Activated naive CD4-positive, alpha-beta T cell treated with anti-CD3 and anti-CD28 coated beads, Interleukin-2, amount 50 U/mL, for 24 hours (primary cell): ENCODE results near the gene ZSCAN9.

Source experiments
- H3K27ac Mint-ChIP-seq: one replicate; pipeline ENCODE4 v1.8.0; 2021; ENCODE audit warnings: mild to moderate bottlenecking, mixed read lengths
- H3K27me3 Mint-ChIP-seq: one replicate; pipeline ENCODE4 v1.8.0; 2021; ENCODE audit warnings: mixed read lengths
- H3K36me3 Mint-ChIP-seq: one replicate; pipeline ENCODE4 v1.8.0; 2021; ENCODE audit warnings: mixed read lengths
- H3K4me1 Mint-ChIP-seq: one replicate; pipeline ENCODE4 v1.8.0; 2021; ENCODE audit warnings: mixed read lengths
- H3K4me3 Mint-ChIP-seq: one replicate; pipeline ENCODE4 v1.8.0; 2021; ENCODE audit warnings: mild to moderate bottlenecking, mixed read lengths
- H3K9me3 Mint-ChIP-seq: one replicate; pipeline ENCODE4 v1.8.0; 2021; ENCODE audit warnings: mixed read lengths

Gene ZSCAN9

DNA sequence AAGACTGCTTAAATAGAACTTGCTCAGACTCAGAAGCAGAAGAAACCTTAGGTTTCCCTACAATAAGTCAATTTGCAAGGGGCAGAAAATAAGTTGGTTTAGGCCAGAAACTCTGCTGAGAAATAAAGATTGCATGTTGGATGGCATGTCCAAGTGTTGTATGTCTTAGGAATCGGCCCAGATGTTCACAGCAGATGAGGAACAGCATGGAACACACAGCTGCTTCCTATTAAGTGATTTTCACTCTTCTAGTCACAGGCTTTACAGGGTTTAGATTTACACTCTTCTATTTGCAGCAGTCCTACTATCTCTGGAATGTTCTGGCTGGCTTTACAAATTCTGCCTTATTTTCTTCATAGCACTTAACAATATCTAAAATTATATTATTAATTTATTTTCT, 23.8 kb downstream of the ZSCAN9 start:
- H3K4me3 Mint-ChIP-seq = no peak overlapping the region
- peaks cover 49% of the 10 kb centered on the region for H3K4me1 Mint-ChIP-seq
- H3K9me3 Mint-ChIP-seq = no peaks in the 10 kb centered on the region
- H3K27ac Mint-ChIP-seq = no peak overlapping the region
- H3K36me3 Mint-ChIP-seq = peaks cover 29% of the 10 kb centered on the region
- H3K27me3 Mint-ChIP-seq = no peaks in the 10 kb centered on the region

DNA sequence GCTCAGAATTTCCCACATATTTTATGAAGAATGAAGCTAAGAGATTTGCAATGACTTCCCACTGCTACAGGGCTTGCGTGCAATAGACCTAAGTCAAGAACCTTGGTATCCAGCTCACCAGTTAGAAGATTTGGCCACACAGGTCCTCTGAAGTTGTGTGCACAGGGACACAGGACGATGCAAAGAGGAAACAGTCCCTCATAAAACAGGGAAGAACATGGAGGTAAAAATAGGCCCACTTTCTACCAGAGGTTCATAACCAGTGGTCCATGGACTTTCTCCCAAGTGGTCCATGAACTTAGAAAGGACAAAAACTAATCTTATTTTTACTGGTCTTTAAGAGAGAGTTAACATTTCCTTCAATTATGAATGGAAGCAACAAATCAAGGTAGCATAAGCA, 25.7 kb downstream of the ZSCAN9 start:
- Mint-ChIP-seq H3K27ac (no peak overlapping the region), H3K27me3 (no peaks in the 10 kb centered on the region), H3K36me3 (peaks cover 20% of the 10 kb centered on the region), H3K4me3 (peak overlapping the region; percentile 67), H3K9me3 (no peaks in the 10 kb centered on the region), H3K4me1 (peaks cover 47% of the 10 kb centered on the region)

DNA sequence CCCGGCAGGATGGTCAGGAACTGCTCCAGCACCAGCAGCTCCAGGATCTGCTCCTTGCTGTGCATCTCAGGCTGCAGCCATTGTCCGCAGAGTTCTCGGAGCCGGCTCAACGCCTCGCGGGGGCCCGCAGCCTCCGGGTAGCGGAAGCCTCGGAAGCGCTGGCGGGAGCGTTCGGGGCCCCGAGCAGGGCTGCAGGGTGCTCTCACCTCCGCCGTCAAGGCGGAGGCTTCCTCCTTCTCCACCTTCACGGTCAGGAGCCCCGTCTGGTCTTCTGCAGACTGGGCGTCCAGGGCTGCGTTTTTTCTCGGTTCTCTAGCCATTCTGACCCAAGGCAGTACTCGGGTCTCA, 26.6 kb downstream of the ZSCAN9 start:
- H3K36me3 Mint-ChIP-seq = peaks cover 16% of the 10 kb centered on the region
- H3K4me1 Mint-ChIP-seq = peaks cover 45% of the 10 kb centered on the region
- peak overlapping the region; percentile 95 for H3K27ac Mint-ChIP-seq
- H3K9me3 Mint-ChIP-seq = no peaks in the 10 kb centered on the region
- no peaks in the 10 kb centered on the region for H3K27me3 Mint-ChIP-seq
- peak overlapping the region; percentile 98 for H3K4me3 Mint-ChIP-seq

DNA sequence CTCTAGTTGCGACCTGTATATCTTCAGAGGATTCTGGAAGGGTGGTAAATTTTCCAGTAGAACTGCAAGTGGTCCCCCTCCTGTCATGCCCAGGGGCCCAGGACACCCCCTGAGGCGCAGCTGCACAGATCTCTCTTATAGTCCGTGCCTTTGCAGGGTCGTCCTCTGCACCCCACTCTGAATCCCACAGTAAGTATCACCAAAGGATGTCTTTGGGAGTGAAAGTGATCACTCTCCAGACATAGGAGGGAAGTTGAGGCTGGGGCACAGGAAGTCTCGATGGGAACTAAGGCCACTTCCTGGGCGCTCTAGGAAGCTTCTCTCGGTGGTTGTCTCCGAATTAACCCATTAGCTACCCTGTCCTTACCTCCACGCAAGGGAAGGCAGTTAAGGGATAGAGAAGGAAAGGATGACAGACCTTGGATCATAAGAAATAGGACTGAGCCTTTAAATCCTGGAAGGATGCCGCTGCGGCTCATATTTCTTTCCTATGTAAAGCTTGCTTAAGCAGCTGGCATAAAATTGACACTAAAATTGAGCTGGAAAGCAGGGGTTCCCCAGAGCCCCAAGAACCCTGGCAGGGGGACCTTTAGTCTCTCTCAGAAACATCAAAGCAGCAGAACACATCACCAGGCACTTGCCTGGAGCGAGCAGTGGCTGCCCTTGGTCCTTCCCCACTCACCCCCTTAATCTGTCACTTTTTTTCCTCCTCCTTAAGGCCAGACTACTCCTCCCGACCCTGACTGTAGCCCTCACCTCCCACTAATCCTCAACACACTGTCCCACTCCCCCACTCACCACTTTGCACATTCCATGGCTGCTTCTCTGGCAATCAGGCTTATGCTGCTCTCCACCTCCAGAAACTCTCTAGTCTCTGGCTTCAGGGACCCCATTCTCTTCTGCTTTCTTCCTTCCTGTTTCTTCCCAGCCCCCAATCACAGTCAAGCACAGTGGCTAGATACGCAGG, 27.2 kb downstream of the ZSCAN9 start, which contains the start of gene ZKSCAN4:
TSS of gene ZKSCAN4 (minus strand) at position 261 of the 967 bp plus-strand sequence. CDS start 289 bp downstream, outside the sequence.
- Mint-ChIP-seq H3K36me3 (peaks cover 11% of the 10 kb centered on the region), H3K4me3 (peak within 1 kb of the TSS; percentile 98), H3K9me3 (no peaks in the 10 kb centered on the region), H3K4me1 (peaks cover 45% of the 10 kb centered on the region), H3K27ac (peak within 1 kb of the TSS; percentile 95), H3K27me3 (no peaks in the 10 kb centered on the region)

DNA sequence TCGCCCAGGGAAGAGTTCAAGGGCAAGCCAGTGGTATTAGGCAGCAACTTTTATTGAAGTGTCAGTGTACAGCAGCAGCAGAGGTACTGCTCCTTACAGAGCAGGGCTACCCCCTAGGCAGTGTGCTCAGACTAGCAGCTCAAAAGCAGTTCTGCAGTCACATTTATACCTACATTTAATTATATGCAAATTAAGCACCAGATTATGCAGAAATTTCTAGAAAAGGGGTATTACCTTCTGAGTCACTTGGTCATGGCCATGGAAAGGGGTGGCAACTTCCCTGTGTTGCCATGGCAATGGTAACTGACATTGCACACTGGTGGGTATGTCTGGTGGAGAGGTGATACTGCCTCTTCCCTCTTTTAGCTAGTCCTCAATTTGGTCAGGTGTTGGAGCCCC, 29.0 kb downstream of the ZSCAN9 start:
- H3K36me3 Mint-ChIP-seq = peaks cover 10% of the 10 kb centered on the region
- H3K4me3 Mint-ChIP-seq = no peak overlapping the region
- H3K27me3 Mint-ChIP-seq = peaks cover 3% of the 10 kb centered on the region
- peaks cover 40% of the 10 kb centered on the region for H3K4me1 Mint-ChIP-seq
- no peaks in the 10 kb centered on the region for H3K9me3 Mint-ChIP-seq
- H3K27ac Mint-ChIP-seq = no peak overlapping the region

DNA sequence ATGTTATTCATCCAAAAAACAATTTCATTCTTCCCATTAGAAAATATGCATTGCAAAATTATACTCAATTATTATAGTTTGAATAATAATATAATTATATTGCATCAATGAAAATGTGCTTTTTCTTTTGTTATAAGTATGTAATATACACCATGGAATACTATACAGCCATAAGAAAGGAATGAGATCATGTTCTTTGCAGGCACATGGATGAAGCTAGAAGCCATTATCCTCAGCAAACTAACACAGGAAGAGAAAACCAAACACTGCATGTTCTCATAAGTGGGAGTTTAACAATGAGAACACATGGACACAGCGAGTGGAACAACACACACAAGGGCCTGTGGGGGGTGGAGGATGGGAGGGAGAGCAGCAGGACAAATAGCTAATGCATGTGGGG, 32.0 kb downstream of the ZSCAN9 start:
- Mint-ChIP-seq H3K4me1 (peaks cover 14% of the 10 kb centered on the region), H3K4me3 (no peak overlapping the region), H3K9me3 (no peaks in the 10 kb centered on the region), H3K27me3 (peaks cover 3% of the 10 kb centered on the region), H3K36me3 (peaks cover 8% of the 10 kb centered on the region), H3K27ac (no peak overlapping the region)

DNA sequence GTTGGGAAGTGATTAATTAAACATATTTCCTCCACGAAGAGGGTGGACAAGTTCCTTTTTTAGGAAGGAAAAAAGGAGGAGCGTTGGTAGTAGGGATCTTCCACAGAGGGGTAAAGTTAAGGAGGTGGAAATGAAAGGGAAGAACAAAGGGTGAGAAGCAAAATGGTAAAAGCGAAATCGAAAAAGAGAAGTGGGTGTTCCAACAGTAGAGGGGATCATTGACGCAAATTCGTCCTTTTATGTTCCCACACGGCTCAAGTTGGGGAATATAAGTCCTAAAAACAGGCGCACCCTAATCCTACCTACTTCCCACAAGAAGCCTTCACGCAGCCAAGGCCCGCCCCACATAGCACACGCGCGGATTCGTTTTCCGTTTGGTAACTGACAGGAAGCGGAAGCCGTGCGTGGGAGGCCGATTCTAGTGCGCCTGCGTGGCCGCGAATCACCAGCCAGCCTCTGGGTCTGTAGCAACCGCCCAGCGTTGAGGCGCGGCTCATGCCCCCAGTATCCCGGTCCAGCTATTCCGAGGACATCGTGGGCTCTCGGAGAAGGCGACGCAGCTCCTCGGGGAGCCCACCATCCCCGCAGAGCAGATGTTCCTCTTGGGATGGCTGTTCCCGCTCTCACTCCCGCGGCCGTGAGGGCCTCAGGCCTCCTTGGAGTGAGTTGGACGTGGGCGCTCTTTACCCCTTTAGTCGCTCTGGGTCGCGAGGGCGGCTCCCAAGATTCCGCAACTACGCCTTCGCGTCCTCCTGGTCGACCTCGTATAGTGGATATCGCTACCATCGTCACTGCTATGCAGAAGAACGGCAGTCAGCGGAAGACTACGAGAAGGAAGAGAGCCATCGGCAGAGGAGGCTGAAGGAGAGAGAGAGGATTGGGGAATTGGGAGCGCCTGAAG, 34.1 kb downstream of the ZSCAN9 start, which contains the start of gene NKAPL:
TSS of gene NKAPL (plus strand) at position 421 of the 901 bp plus-strand sequence. CDS start at position 496, 75 bp downstream.
- H3K9me3 Mint-ChIP-seq = no peaks in the 10 kb centered on the region
- no peak within 1 kb of the TSS for H3K27ac Mint-ChIP-seq

DNA sequence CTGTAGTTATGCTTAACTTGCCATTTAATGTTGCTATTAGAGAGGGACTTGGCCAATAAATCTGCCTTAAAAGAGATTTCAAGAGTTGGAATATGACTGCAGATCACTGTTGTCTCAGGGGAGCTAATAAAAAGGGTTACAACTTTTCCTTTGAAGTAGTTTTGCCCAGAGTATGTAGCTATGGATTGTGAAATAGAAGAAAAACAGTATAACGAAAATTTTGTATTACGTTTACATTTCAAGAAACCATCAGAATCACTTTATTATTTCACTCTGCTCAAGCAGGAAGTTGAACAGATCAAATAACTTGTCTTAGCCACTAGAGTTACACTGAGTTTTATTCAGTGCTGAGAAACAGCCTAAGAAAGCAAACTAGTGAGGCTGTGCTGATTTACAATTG, 38.8 kb downstream of the ZSCAN9 start:
- Mint-ChIP-seq H3K36me3 (no peaks in the 10 kb centered on the region), H3K27ac (peak overlapping the region; percentile 15), H3K9me3 (no peaks in the 10 kb centered on the region), H3K27me3 (no peaks in the 10 kb centered on the region), H3K4me3 (no peak overlapping the region), H3K4me1 (peaks cover 19% of the 10 kb centered on the region)

More for the DNA sequence above, 34.1 kb downstream of the ZSCAN9 start, which contains the start of gene NKAPL:
- peak within 1 kb of the TSS; percentile 55 for H3K4me3 Mint-ChIP-seq
- H3K4me1 Mint-ChIP-seq = peaks cover 12% of the 10 kb centered on the region
- H3K27me3 Mint-ChIP-seq = peaks cover 3% of the 10 kb centered on the region
- H3K36me3 Mint-ChIP-seq = peaks cover 8% of the 10 kb centered on the region

DNA sequence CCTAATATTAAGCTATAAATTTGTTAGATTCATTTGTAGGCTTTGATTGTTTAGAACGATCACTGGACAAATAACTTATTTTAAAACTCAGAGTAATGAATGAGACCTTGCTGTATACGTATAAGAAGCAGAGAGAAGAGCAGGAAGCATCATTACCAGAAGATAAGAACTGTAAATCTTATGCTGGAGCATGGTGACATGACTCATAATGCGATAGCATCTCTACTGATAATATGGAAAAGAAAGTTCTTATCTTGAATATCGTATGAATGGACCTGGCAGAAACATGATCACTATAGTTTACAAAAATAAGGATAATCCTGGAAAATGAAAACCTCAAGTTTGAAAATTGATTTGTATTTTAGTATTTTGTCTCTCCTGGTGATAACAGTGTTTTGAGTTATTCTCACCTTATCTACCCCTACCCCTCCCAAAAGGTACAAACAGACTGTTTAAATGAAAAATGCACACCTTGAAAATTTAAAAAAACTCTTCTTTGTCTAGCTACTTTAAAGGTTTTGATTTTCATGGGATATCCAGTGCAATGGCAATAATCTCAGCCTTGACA, 39.8 kb downstream of the ZSCAN9 start:
- H3K27ac Mint-ChIP-seq = peak overlapping the region; percentile 46
- no peak overlapping the region for H3K4me3 Mint-ChIP-seq
- H3K27me3 Mint-ChIP-seq = no peaks in the 10 kb centered on the region

DNA sequence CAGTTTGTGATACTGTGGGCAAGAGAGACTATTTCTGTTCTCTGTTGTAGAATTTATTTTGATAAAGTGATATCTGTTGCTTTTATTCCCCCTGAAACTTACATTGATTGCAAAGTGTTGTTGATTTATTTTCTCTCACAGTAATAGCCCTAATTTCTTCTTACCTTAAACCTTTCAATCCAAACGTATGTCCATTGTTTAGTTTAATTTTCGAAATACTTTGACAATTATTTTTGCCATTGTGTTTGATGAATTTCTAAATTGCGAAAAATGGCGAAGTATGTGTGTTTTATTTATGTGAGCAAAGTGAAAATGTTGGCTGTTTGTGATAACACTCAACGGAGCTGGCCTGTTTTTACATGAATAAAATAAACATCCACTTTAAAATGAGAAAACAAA, 41.5 kb downstream of the ZSCAN9 start:
- peaks cover 5% of the 10 kb centered on the region for H3K36me3 Mint-ChIP-seq
- H3K4me1 Mint-ChIP-seq = peaks cover 42% of the 10 kb centered on the region
- H3K9me3 Mint-ChIP-seq = no peaks in the 10 kb centered on the region
- H3K27me3 Mint-ChIP-seq = no peaks in the 10 kb centered on the region
- H3K27ac Mint-ChIP-seq = no peak overlapping the region
- no peak overlapping the region for H3K4me3 Mint-ChIP-seq

More for the DNA sequence above, 39.8 kb downstream of the ZSCAN9 start:
- Mint-ChIP-seq H3K36me3 (peaks cover 2% of the 10 kb centered on the region), H3K4me1 (peaks cover 26% of the 10 kb centered on the region), H3K9me3 (no peaks in the 10 kb centered on the region)

DNA sequence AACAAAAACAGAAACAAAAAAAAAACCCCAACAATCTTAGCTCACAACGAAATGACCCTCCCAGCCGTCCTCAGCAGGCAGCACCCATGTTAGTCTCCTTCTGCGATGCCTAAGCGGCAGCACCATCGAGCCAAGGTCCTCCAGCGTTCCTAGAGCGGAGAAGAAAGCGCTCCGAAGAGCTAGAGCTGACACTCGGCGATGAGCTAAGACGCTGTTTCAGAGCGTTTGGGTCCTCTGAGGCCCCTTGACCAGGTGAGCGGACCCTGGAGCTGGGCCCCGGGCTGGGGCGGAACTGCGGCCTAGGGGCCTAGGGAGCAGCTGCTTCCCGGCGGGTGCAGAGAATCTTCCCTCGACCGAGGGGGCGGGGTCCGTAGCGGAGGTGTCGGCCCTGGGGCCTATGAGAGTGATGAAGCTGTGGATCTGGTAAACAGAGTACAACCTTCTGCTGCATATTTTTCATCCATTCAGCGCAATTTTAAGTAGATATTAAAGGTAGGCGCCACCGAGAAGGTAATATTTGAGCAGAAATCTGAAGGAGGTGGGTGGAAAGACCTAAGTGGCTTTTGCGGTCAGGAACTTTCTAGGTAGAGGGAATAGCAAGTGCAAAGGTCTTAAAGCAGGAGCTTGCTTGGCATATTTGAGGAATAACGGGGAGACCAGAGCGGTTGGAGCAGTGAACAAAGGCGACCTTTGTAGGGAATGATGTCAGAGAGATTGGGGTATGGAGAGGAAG, 42.1 kb downstream of the ZSCAN9 start, which contains the start of gene ZSCAN26:
TSS of gene ZSCAN26 (plus strand) at position 182 of the 733 bp plus-strand sequence. CDS start 4,777 bp downstream, outside the sequence.
- Mint-ChIP-seq H3K36me3 (peaks cover 6% of the 10 kb centered on the region), H3K4me1 (peaks cover 42% of the 10 kb centered on the region), H3K9me3 (no peaks in the 10 kb centered on the region), H3K4me3 (no peak within 1 kb of the TSS), H3K27ac (peak within 1 kb of the TSS; percentile 60), H3K27me3 (no peaks in the 10 kb centered on the region)

DNA sequence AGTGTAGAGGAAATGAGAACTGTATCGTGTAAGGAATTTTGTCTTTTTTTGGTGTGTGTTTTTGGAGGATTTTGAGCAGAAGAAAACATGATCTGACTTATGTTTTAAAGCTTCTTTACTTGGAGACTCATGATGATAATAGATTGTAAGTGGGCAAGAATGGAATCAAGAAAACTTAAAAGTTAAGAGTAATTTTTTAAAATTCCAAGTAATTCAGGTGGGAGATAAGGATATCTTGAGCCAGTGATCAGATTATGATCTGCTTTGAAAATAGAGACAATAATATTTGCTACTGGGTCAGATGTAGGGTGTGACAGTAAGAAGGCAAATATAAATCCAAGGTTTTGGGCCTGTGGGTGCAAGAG, 42.6 kb downstream of the ZSCAN9 start:
- H3K27me3 Mint-ChIP-seq = no peaks in the 10 kb centered on the region
- no peaks in the 10 kb centered on the region for H3K9me3 Mint-ChIP-seq
- H3K4me3 Mint-ChIP-seq = no peak overlapping the region
- peaks cover 11% of the 10 kb centered on the region for H3K36me3 Mint-ChIP-seq
- no peak overlapping the region for H3K27ac Mint-ChIP-seq
- H3K4me1 Mint-ChIP-seq = peaks cover 42% of the 10 kb centered on the region

DNA sequence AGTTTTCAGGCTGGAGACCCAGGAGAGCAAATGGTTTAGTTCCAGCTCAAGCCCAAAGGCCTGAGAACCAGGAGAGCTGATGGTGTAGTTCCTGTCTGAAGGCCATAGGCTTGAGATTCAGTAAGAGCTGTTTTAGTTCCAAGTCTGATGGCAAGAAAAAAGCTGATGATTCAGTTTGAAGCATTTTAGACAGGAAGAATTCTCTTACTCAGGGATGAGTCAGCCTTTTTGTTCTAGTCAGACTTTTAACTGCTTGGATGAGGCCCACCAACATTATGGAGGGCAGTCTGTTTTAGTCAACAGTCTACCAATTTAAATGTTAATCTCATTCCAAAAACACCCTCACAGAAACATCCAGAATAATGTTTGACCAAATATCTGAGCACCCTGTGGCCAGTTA, 44.4 kb downstream of the ZSCAN9 start:
- Mint-ChIP-seq H3K9me3 (no peaks in the 10 kb centered on the region), H3K4me1 (peaks cover 32% of the 10 kb centered on the region), H3K36me3 (peaks cover 16% of the 10 kb centered on the region), H3K4me3 (peak overlapping the region; percentile 71), H3K27me3 (no peaks in the 10 kb centered on the region), H3K27ac (peak overlapping the region; percentile 80)

DNA sequence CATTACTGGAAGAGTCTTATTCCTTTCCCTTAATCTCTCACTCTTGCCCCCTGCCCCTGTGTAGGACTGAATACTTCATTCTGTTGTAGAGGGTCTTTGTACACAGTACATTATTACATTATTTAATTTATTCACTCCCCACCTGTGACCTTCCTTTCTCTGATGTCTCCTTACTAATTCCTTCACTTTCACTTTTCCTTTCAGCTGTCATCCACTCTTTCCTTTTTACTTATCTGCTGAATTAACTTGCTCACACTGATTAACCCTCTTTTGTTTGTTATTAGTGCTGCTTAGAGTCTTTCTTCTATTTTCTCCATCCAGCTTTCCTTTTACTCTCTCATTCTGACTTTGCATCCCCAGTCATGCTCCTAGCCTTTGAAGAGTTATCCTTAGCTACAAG, 49.8 kb downstream of the ZSCAN9 start:
- Mint-ChIP-seq H3K4me3 (no peak overlapping the region), H3K27me3 (no peaks in the 10 kb centered on the region), H3K36me3 (peaks cover 40% of the 10 kb centered on the region), H3K4me1 (peaks cover 26% of the 10 kb centered on the region), H3K27ac (peak overlapping the region; percentile 20), H3K9me3 (no peaks in the 10 kb centered on the region)

DNA sequence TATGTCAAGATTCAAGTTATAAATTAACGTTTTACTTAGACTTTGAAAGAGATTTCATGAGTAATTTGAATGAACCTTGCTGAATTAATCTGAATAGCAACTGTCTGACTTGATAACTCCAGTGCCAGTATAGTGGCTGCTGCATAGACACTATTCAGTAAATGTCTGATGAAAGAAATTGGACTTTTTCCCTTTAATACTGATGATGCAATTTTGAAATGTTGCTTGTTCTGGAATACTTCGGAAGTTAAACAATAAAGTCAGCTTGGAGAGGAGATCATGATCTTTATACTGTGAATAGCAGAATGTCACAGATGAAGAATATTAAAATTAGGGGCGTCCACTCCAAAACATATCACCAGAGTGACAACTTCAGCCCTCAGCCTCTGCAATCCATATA, 52.7 kb downstream of the ZSCAN9 start:
- H3K9me3 Mint-ChIP-seq = peaks cover 6% of the 10 kb centered on the region
- peaks cover 13% of the 10 kb centered on the region for H3K27me3 Mint-ChIP-seq
- H3K4me1 Mint-ChIP-seq = peaks cover 21% of the 10 kb centered on the region
- H3K4me3 Mint-ChIP-seq = no peak overlapping the region
- H3K36me3 Mint-ChIP-seq = peaks cover 33% of the 10 kb centered on the region
- H3K27ac Mint-ChIP-seq = no peak overlapping the region
